ENCODE measurements around the gene CPNE1.

Gene CPNE1

DNA sequence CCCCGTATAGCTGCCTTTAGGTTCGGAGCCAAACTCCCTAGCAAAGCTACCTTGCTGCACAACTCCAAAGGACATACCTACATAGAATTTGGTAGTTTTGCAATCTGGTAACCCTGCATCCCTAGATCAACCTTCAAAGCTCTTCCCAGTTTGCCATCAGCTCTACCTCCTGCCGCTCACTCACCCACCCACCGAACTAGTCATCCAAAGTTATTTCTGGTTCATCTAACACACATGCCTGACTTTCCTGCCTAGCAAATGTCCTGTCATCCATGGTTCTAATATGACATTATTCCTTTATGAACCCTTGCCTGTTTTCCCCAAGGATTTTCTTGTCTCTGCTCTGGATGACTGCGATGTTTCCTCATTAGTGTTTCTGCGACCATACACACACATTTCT lies 27.4 kb downstream of the CPNE1 start:
- no peak overlapping the region for H3K4me3 ChIP-seq (ENCODE audit: severe bottlenecking)

DNA sequence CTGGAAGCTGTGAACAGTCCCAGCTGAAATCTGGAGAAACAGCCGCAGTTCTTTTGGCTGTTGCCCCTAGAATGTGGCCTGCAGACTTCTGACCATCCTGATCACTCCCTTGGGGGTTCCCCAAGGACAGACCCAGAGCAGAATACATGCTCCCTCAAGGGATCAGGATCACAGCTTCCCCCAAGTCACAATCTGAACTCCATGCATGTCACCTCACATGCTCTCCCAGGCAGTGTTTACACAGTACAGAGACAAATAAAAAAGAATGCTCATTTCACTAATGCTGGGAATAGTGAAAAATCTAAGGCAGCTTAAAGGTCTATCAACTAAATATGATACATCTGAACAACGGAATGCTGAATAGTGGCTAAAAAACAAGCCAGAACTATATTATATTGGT lies 28.6 kb downstream of the CPNE1 start:
- Histone ChIP-seq H3K27ac (ENCODE audit: poor library complexity, severe bottlenecking) (no peak overlapping the region), H3K4me1 (ENCODE audit: insufficient read depth, poor library complexity, severe bottlenecking) (no peaks in the 10 kb centered on the region), H3K9me3 (ENCODE audit: severe bottlenecking) (no peaks in the 10 kb centered on the region), H3K27me3 (ENCODE audit: insufficient read depth, poor library complexity, severe bottlenecking) (no peaks in the 10 kb centered on the region), H3K4me3 (ENCODE audit: severe bottlenecking) (no peak overlapping the region), H3K36me3 (ENCODE audit: low read depth) (peaks cover 49% of the 10 kb centered on the region)
- TF ChIP-seq, protein P1, sequence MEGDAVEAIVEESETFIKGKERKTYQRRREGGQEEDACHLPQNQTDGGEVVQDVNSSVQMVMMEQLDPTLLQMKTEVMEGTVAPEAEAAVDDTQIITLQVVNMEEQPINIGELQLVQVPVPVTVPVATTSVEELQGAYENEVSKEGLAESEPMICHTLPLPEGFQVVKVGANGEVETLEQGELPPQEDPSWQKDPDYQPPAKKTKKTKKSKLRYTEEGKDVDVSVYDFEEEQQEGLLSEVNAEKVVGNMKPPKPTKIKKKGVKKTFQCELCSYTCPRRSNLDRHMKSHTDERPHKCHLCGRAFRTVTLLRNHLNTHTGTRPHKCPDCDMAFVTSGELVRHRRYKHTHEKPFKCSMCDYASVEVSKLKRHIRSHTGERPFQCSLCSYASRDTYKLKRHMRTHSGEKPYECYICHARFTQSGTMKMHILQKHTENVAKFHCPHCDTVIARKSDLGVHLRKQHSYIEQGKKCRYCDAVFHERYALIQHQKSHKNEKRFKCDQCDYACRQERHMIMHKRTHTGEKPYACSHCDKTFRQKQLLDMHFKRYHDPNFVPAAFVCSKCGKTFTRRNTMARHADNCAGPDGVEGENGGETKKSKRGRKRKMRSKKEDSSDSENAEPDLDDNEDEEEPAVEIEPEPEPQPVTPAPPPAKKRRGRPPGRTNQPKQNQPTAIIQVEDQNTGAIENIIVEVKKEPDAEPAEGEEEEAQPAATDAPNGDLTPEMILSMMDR (IDR thresholded peaks at IDR 0.05; ENCODE audit: poor library complexity, severe bottlenecking): no peak
- ATAC-seq (ENCODE audit: low read depth) (no peak; the same call in 1 of the 3 replicates), DNase-seq (ENCODE audit: low spot score) (peak; percentile 50)

More for the DNA sequence above, 27.4 kb downstream of the CPNE1 start:
- Histone ChIP-seq H3K9me3 (ENCODE audit: severe bottlenecking) (no peaks in the 10 kb centered on the region), H3K27ac (ENCODE audit: poor library complexity, severe bottlenecking) (no peak overlapping the region), H3K27me3 (ENCODE audit: insufficient read depth, poor library complexity, severe bottlenecking) (no peaks in the 10 kb centered on the region), H3K4me1 (ENCODE audit: insufficient read depth, poor library complexity, severe bottlenecking) (no peaks in the 10 kb centered on the region), H3K36me3 (ENCODE audit: low read depth) (peaks cover 37% of the 10 kb centered on the region)
- no peak for DNase-seq (ENCODE audit: low spot score)
- ATAC-seq (ENCODE audit: low read depth): no peak
- TF ChIP-seq, protein P1 (IDR thresholded peaks at IDR 0.05; ENCODE audit: poor library complexity, severe bottlenecking): no peak

DNA sequence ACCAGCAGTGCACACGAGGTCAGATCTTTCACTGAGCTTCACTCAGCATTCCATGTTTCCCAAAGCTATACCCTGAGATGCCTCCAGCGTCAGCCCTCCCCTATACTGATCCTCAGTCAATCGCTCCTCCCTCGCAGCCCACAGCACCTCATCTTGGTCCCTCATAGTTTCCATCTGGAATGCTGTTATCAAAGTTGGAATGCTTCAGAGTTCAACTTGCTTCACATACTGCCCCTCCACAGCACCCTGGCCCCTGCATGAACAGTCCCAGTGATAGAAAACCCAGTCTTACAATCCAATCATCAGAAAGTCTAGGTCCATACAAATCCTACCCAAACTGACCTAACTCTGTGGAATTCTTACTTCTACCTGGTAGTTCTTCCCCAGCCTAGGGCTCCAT lies 29.0 kb downstream of the CPNE1 start:
- Histone ChIP-seq H3K27ac (ENCODE audit: poor library complexity, severe bottlenecking) (no peak overlapping the region), H3K36me3 (ENCODE audit: low read depth) (peaks cover 53% of the 10 kb centered on the region), H3K4me1 (ENCODE audit: insufficient read depth, poor library complexity, severe bottlenecking) (no peaks in the 10 kb centered on the region), H3K9me3 (ENCODE audit: severe bottlenecking) (no peaks in the 10 kb centered on the region), H3K4me3 (ENCODE audit: severe bottlenecking) (no peak overlapping the region), H3K27me3 (ENCODE audit: insufficient read depth, poor library complexity, severe bottlenecking) (no peaks in the 10 kb centered on the region)
- DNase-seq (ENCODE audit: low spot score) (no peak), ATAC-seq (ENCODE audit: low read depth) (peak; percentile 12)
- TF ChIP-seq, protein P1 (IDR thresholded peaks at IDR 0.05; ENCODE audit: poor library complexity, severe bottlenecking): no peak

DNA sequence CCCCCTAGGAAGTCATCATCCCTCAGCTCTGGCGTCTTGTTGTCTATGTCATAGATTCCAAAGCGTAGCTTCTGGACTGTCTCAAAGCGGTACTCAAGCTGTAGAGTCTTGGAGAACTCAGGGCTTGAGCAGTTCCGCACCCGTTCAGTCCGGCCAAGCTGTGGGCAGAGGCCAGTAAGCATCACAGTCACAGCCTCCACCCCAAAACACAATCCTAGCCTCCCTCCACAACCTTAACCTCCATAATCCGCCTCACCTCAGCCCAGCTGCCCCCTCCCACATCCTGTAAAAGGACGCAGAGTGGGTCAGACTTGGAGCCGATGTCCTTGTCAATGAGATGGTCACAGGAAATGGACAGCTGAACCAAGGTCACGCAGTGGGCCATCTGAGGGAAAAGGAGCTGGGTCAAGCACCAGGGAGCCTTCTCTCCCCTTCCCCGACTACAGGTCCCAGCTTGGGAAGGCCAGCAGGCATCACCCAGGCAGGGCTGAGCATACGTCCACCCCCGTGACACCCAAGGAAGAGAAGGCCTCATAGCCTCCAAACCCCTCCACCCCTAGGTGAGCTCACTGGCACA lies 32.1 kb downstream of the CPNE1 start:
- no peak for ATAC-seq (ENCODE audit: low read depth)
- Histone ChIP-seq H3K4me1 (ENCODE audit: insufficient read depth, poor library complexity, severe bottlenecking) (no peaks in the 10 kb centered on the region), H3K4me3 (ENCODE audit: severe bottlenecking) (no peak overlapping the region), H3K36me3 (ENCODE audit: low read depth) (peaks cover 72% of the 10 kb centered on the region), H3K9me3 (ENCODE audit: severe bottlenecking) (no peaks in the 10 kb centered on the region), H3K27me3 (ENCODE audit: insufficient read depth, poor library complexity, severe bottlenecking) (no peaks in the 10 kb centered on the region), H3K27ac (ENCODE audit: poor library complexity, severe bottlenecking) (no peak overlapping the region)
- TF ChIP-seq, protein P1 (IDR thresholded peaks at IDR 0.05; ENCODE audit: poor library complexity, severe bottlenecking): no peak
- peak; percentile 68 for DNase-seq (ENCODE audit: low spot score)

DNA sequence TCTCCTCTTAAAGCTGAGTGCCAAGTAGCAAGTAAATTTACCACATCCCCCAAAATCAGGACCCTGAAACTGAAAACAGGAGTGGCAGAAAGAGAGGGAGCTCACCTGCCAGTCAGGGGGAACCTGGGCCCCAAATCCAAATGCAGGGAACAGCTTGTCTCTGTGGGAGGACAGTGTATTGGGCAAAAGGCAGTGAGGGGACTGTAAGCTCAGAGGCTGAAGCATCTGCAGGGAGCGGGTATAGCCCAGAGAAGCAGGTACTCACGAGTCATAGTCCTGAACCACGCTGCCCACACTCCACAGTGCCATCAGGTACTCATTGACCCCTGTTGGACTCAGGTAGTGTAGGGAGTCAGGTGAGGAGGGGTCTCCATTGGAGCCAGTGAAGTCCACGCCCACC lies 34.1 kb downstream of the CPNE1 start:
- Histone ChIP-seq H3K27me3 (ENCODE audit: insufficient read depth, poor library complexity, severe bottlenecking) (no peaks in the 10 kb centered on the region), H3K4me3 (ENCODE audit: severe bottlenecking) (no peak overlapping the region), H3K9me3 (ENCODE audit: severe bottlenecking) (no peaks in the 10 kb centered on the region), H3K4me1 (ENCODE audit: insufficient read depth, poor library complexity, severe bottlenecking) (no peaks in the 10 kb centered on the region), H3K27ac (ENCODE audit: poor library complexity, severe bottlenecking) (no peak overlapping the region), H3K36me3 (ENCODE audit: low read depth) (peaks cover 79% of the 10 kb centered on the region)
- ATAC-seq (ENCODE audit: low read depth) (peak; percentile 5; the same call in 1 of the 3 replicates), DNase-seq (ENCODE audit: low spot score) (no peak)
- TF ChIP-seq, protein P1 (IDR thresholded peaks at IDR 0.05; ENCODE audit: poor library complexity, severe bottlenecking): no peak

Data from RWPE2 (cell line).